ENCODE measurements around the gene CDKN1B.

DNA sequence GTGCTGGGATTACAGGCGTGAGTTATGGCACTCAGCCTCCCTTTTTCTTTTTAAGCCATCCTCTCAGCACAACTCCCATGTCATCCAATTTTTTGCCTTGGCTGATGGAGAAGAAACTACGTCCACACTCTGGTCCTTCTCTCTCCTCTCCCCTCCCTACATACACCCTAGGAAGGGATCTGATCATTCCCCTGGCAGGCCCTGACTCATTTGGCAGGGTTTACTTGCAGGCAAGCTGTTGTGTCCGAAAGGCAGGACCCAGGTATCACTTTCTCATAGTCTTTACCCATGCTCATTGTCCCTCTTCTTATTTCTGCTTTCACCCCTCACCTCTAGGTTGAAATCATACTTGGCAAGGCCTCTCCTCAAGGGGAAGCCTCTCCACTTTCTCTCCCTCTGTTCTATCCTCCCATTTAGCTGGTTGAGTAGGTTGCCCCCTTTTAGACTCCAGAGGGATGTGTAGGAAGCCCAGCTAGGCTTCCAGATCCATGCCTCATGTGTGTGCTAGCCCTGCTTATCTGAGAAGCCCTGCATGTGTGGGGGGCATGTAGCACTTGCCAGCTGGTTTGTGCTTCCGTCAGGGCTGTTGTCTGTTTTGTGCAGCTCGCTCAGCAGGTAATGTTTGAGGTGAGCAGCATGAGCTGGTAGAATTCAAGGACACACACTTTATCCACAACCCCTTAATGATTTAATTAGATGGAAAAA is 36.0 kb upstream of the CDKN1B start:
- TF ChIP-seq, protein P1, sequence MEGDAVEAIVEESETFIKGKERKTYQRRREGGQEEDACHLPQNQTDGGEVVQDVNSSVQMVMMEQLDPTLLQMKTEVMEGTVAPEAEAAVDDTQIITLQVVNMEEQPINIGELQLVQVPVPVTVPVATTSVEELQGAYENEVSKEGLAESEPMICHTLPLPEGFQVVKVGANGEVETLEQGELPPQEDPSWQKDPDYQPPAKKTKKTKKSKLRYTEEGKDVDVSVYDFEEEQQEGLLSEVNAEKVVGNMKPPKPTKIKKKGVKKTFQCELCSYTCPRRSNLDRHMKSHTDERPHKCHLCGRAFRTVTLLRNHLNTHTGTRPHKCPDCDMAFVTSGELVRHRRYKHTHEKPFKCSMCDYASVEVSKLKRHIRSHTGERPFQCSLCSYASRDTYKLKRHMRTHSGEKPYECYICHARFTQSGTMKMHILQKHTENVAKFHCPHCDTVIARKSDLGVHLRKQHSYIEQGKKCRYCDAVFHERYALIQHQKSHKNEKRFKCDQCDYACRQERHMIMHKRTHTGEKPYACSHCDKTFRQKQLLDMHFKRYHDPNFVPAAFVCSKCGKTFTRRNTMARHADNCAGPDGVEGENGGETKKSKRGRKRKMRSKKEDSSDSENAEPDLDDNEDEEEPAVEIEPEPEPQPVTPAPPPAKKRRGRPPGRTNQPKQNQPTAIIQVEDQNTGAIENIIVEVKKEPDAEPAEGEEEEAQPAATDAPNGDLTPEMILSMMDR (conservative IDR thresholded peaks at IDR 0.05; ENCODE audit: low read depth, low read length) = no peak
- TF ChIP-seq NFE2L2 (IDR thresholded peaks at IDR 0.05; ENCODE audit: low read depth, low read length) = no peak
